ENCODE results near the gene MALSU1. TPM values are rescaled to one million over a fixed set of nuclear protein-coding genes. Genes with fewer than 3 reads are reported as not detected.

The MALSU1 gene
- polyA plus RNA-seq, 1 of the 3 experiments (the other 2 are of a cell fraction) = 102 TPM

GRCh38 chr7:23283086-23283485 lies 16.1 kb upstream of the MALSU1 start (continued):
- TF ChIP-seq, protein P1, sequence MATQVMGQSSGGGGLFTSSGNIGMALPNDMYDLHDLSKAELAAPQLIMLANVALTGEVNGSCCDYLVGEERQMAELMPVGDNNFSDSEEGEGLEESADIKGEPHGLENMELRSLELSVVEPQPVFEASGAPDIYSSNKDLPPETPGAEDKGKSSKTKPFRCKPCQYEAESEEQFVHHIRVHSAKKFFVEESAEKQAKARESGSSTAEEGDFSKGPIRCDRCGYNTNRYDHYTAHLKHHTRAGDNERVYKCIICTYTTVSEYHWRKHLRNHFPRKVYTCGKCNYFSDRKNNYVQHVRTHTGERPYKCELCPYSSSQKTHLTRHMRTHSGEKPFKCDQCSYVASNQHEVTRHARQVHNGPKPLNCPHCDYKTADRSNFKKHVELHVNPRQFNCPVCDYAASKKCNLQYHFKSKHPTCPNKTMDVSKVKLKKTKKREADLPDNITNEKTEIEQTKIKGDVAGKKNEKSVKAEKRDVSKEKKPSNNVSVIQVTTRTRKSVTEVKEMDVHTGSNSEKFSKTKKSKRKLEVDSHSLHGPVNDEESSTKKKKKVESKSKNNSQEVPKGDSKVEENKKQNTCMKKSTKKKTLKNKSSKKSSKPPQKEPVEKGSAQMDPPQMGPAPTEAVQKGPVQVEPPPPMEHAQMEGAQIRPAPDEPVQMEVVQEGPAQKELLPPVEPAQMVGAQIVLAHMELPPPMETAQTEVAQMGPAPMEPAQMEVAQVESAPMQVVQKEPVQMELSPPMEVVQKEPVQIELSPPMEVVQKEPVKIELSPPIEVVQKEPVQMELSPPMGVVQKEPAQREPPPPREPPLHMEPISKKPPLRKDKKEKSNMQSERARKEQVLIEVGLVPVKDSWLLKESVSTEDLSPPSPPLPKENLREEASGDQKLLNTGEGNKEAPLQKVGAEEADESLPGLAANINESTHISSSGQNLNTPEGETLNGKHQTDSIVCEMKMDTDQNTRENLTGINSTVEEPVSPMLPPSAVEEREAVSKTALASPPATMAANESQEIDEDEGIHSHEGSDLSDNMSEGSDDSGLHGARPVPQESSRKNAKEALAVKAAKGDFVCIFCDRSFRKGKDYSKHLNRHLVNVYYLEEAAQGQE (IDR thresholded peaks at IDR 0.05; ENCODE audit: low read depth, low read length) = no peak
- TF ChIP-seq POLR2AphosphoS5 (IDR thresholded peaks at IDR 0.05; ENCODE audit: low read depth, low read length) = no peak
- TF ChIP-seq GATA2 (CRISPR knock-in tag; IDR thresholded peaks at IDR 0.05) = no peak
- TF ChIP-seq FOXJ3 (CRISPR knock-in tag; IDR thresholded peaks at IDR 0.05) = no peak
- TF ChIP-seq, protein P2, sequence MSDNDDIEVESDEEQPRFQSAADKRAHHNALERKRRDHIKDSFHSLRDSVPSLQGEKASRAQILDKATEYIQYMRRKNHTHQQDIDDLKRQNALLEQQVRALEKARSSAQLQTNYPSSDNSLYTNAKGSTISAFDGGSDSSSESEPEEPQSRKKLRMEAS (IDR thresholded peaks at IDR 0.05; ENCODE audit: low read depth) = no peak
- TF ChIP-seq FOXM1 (IDR thresholded peaks at IDR 0.05; ENCODE audit: low read depth) = no peak
- TF ChIP-seq USF1 (IDR thresholded peaks at IDR 0.05; ENCODE audit: borderline replicate concordance, low read depth) = no peak
- no peak for TF ChIP-seq FOSL2 (IDR thresholded peaks at IDR 0.05; ENCODE audit: borderline replicate concordance, low read depth)
- no peak for TF ChIP-seq TCF12 (IDR thresholded peaks at IDR 0.05)
- TF ChIP-seq TEAD4 (IDR thresholded peaks at IDR 0.05; ENCODE audit: borderline replicate concordance, insufficient read depth) = no peak
- TF ChIP-seq, protein P3, sequence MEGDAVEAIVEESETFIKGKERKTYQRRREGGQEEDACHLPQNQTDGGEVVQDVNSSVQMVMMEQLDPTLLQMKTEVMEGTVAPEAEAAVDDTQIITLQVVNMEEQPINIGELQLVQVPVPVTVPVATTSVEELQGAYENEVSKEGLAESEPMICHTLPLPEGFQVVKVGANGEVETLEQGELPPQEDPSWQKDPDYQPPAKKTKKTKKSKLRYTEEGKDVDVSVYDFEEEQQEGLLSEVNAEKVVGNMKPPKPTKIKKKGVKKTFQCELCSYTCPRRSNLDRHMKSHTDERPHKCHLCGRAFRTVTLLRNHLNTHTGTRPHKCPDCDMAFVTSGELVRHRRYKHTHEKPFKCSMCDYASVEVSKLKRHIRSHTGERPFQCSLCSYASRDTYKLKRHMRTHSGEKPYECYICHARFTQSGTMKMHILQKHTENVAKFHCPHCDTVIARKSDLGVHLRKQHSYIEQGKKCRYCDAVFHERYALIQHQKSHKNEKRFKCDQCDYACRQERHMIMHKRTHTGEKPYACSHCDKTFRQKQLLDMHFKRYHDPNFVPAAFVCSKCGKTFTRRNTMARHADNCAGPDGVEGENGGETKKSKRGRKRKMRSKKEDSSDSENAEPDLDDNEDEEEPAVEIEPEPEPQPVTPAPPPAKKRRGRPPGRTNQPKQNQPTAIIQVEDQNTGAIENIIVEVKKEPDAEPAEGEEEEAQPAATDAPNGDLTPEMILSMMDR (IDR thresholded peaks at IDR 0.05) = no peak
- TF ChIP-seq RAD21 (IDR thresholded peaks at IDR 0.05; ENCODE audit: low read length) = no peak

- Histone ChIP-seq H3K79me2 (ENCODE audit: insufficient read depth) (no peaks in the 10 kb centered on the region), H2AFZ (ENCODE audit: low read depth) (no peak overlapping the region), H3K4me1 (ENCODE audit: control insufficient read depth in 1 of 2, insufficient read depth in 2 of 2, low read depth in 1 of 2, low read length in 1 of 2) (no peaks in the 10 kb centered on the region), H3K4me2 (no peak overlapping the region), H3K4me3 (ENCODE audit: low read depth in 2 of 2, low read length in 1 of 2) (no peak overlapping the region), H3K27me3 (ENCODE audit: insufficient read depth) (no peaks in the 10 kb centered on the region), H3K9me2 (no peaks in the 10 kb centered on the region), H3K9me3 (no peaks in the 10 kb centered on the region), H3K27ac (ENCODE audit: low read depth in 2 of 2, low read length in 1 of 2) (no peak overlapping the region), H3K9ac (no peak overlapping the region), H3K36me3 (replicated peaks in 1 of 2; ENCODE audit: control insufficient read depth in 1 of 2, insufficient read depth in 2 of 2, low read length in 1 of 2) (no peaks in the 10 kb centered on the region), H4K20me1 (ENCODE audit: insufficient read depth) (no peaks in the 10 kb centered on the region), H3F3A (replicated peaks; ENCODE audit: insufficient read depth) (no peaks in the 10 kb centered on the region)
- TF ChIP-seq TAF1 (IDR thresholded peaks at IDR 0.05; ENCODE audit: borderline replicate concordance, low read depth, low read length) = no peak
- TF ChIP-seq, protein P4, sequence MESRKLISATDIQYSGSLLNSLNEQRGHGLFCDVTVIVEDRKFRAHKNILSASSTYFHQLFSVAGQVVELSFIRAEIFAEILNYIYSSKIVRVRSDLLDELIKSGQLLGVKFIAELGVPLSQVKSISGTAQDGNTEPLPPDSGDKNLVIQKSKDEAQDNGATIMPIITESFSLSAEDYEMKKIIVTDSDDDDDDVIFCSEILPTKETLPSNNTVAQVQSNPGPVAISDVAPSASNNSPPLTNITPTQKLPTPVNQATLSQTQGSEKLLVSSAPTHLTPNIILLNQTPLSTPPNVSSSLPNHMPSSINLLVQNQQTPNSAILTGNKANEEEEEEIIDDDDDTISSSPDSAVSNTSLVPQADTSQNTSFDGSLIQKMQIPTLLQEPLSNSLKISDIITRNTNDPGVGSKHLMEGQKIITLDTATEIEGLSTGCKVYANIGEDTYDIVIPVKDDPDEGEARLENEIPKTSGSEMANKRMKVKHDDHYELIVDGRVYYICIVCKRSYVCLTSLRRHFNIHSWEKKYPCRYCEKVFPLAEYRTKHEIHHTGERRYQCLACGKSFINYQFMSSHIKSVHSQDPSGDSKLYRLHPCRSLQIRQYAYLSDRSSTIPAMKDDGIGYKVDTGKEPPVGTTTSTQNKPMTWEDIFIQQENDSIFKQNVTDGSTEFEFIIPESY (IDR thresholded peaks at IDR 0.05; ENCODE audit: borderline replicate concordance, low read depth) = no peak
- no peak for TF ChIP-seq USF1 (IDR thresholded peaks at IDR 0.05; ENCODE audit: borderline replicate concordance, low read depth)
- TF ChIP-seq TEAD4 (IDR thresholded peaks at IDR 0.05; ENCODE audit: borderline replicate concordance, insufficient read depth) = no peak
- TF ChIP-seq RXRA (IDR thresholded peaks at IDR 0.05; ENCODE audit: borderline replicate concordance, low read depth) = no peak
- no peak for TF ChIP-seq GATA2 (CRISPR knock-in tag; IDR thresholded peaks at IDR 0.05)
- no peak for TF ChIP-seq NFIC (IDR thresholded peaks at IDR 0.05; ENCODE audit: borderline replicate concordance)
- TF ChIP-seq RCOR1 (IDR thresholded peaks at IDR 0.05; ENCODE audit: low read length) = no peak
- no peak for TF ChIP-seq ELF1 (IDR thresholded peaks at IDR 0.05)
- no peak for TF ChIP-seq GABPA (IDR thresholded peaks at IDR 0.05; ENCODE audit: low read depth)
- no peak for DNase-seq
- 94% methylated on average over 2 of the region's 2 CpGs for WGBS (ENCODE audit: low lambda C conversion rate)
- POLR2A ChIA-PET = no interaction called here
- CTCF ChIA-PET = interaction anchor here (1.1 to 18.9 kb wide), 4 partner anchors 8 to 262 kb away, joined by 3 to 359 read pairs (median 4); no protein-coding TSS in a partner anchor
These were observed 14.3 kb upstream of the MALSU1 start for GRCh38 chr7:23284871-23285270.
